ENCODE results near the gene SS18L1. TPM values are rescaled to one million over a fixed set of nuclear protein-coding genes. Genes with fewer than 3 reads are reported as not detected.
A peak's percentile ranks its signal among the peaks of the same experiment; 100 is the strongest.

SS18L1 gene
- total and polyA plus RNA-seq, 5 donors: 6.2 to 8.8 (median 8.1) TPM

- Histone ChIP-seq H3K27ac (ENCODE audit: low read length) (no peak overlapping the region), H3K27me3 (ENCODE audit: control insufficient read depth, insufficient read depth) (no peaks in the 10 kb centered on the region), H3K4me3 (ENCODE audit: low read length) (no peak overlapping the region), H3K9me3 (ENCODE audit: control insufficient read depth, low read length) (no peaks in the 10 kb centered on the region), H3K4me1 (ENCODE audit: control insufficient read depth, insufficient read depth, low read length) (no peaks in the 10 kb centered on the region)
- intact Hi-C loops (cut with DNase I): no loop called here
- WGBS: 36% methylated on average over 27 of the region's 27 CpGs
- ATAC-seq (no peak), DNase-seq (peak in 2 of 3 donors; percentile 48 to 60)
Measured at GRCh38 chr20:62208795-62209755, 65.5 kb downstream of the SS18L1 start.

- DNase-seq (peak in 2 of 3 donors; percentile 27 to 28), ATAC-seq (no peak)
- Histone ChIP-seq H3K4me3 (ENCODE audit: low read length) (no peak overlapping the region), H3K4me1 (ENCODE audit: control insufficient read depth, insufficient read depth, low read length) (no peaks in the 10 kb centered on the region), H3K9me3 (ENCODE audit: control insufficient read depth, low read length) (no peaks in the 10 kb centered on the region), H3K27me3 (ENCODE audit: control insufficient read depth, insufficient read depth) (no peaks in the 10 kb centered on the region), H3K27ac (ENCODE audit: low read length) (no peak overlapping the region)
- WGBS: 56% methylated on average over 17 of the region's 17 CpGs
- intact Hi-C loops (cut with DNase I): no loop called here
Measured at GRCh38 chr20:62209850-62210495, 66.4 kb downstream of the SS18L1 start.

- no peaks in the 10 kb centered on the region for H3K4me1 ChIP-seq (ENCODE audit: control insufficient read depth, insufficient read depth, low read length)
- H3K27ac ChIP-seq (ENCODE audit: low read length): no peak overlapping the region
- 53% methylated on average over 21 of the region's 21 CpGs for WGBS
- ATAC-seq (no peak), DNase-seq (peak in 2 of 3 donors; percentile 35 to 49)
- H3K9me3 ChIP-seq (ENCODE audit: control insufficient read depth, low read length): no peaks in the 10 kb centered on the region
- intact Hi-C loops (cut with DNase I): no loop called here
- H3K4me3 ChIP-seq (ENCODE audit: low read length): no peak overlapping the region
- no peaks in the 10 kb centered on the region for H3K27me3 ChIP-seq (ENCODE audit: control insufficient read depth, insufficient read depth)
Measured at GRCh38 chr20:62210496-62210855, 66.9 kb downstream of the SS18L1 start.

GRCh38 chr20:62211216-62211615 lies 67.6 kb downstream of the SS18L1 start:
- intact Hi-C loops (cut with DNase I): no loop called here
- Histone ChIP-seq H3K27me3 (ENCODE audit: control insufficient read depth, insufficient read depth) (no peaks in the 10 kb centered on the region), H3K4me3 (ENCODE audit: low read length) (no peak overlapping the region), H3K27ac (ENCODE audit: low read length) (no peak overlapping the region), H3K9me3 (ENCODE audit: control insufficient read depth, low read length) (no peaks in the 10 kb centered on the region), H3K4me1 (ENCODE audit: control insufficient read depth, insufficient read depth, low read length) (no peaks in the 10 kb centered on the region)
- 83% methylated on average over 8 of the region's 8 CpGs for WGBS
- ATAC-seq (no peak), DNase-seq (peak in 1 of 3 donors; percentile 16)

GRCh38 chr20:62211769-62212288 lies 68.3 kb downstream of the SS18L1 start:
- H3K4me3 ChIP-seq (ENCODE audit: low read length): no peak overlapping the region
- H3K9me3 ChIP-seq (ENCODE audit: control insufficient read depth, low read length): no peaks in the 10 kb centered on the region
- no peaks in the 10 kb centered on the region for H3K4me1 ChIP-seq (ENCODE audit: control insufficient read depth, insufficient read depth, low read length)
- ATAC-seq (no peak), DNase-seq (peak in 1 of 3 donors; percentile 7)
- 67% methylated on average over 9 of the region's 9 CpGs for WGBS
- intact Hi-C loops (cut with DNase I): no loop called here
- no peak overlapping the region for H3K27ac ChIP-seq (ENCODE audit: low read length)
- H3K27me3 ChIP-seq (ENCODE audit: control insufficient read depth, insufficient read depth): no peaks in the 10 kb centered on the region

- Histone ChIP-seq H3K27me3 (ENCODE audit: control insufficient read depth, insufficient read depth) (no peaks in the 10 kb centered on the region), H3K27ac (ENCODE audit: low read length) (no peak overlapping the region), H3K4me3 (ENCODE audit: low read length) (no peak overlapping the region), H3K9me3 (ENCODE audit: control insufficient read depth, low read length) (no peaks in the 10 kb centered on the region), H3K4me1 (ENCODE audit: control insufficient read depth, insufficient read depth, low read length) (no peaks in the 10 kb centered on the region)
- intact Hi-C loops (cut with DNase I): no loop called here
- ATAC-seq: no peak
- WGBS: 39% methylated on average over 10 of the region's 10 CpGs
- DNase-seq: peak in 1 of 3 donors; percentile 14
Measured at GRCh38 chr20:62212299-62212698, 68.7 kb downstream of the SS18L1 start.

- Histone ChIP-seq H3K4me3 (ENCODE audit: low read length) (no peak overlapping the region), H3K9me3 (ENCODE audit: control insufficient read depth, low read length) (no peaks in the 10 kb centered on the region), H3K27ac (ENCODE audit: low read length) (no peak overlapping the region), H3K4me1 (ENCODE audit: control insufficient read depth, insufficient read depth, low read length) (no peaks in the 10 kb centered on the region), H3K27me3 (ENCODE audit: control insufficient read depth, insufficient read depth) (no peaks in the 10 kb centered on the region)
- DNase-seq (peak in 2 of 3 donors; percentile 13 to 38), ATAC-seq (no peak)
- intact Hi-C loops (cut with DNase I): no loop called here
- WGBS: 62% methylated on average over 12 of the region's 12 CpGs
Measured at GRCh38 chr20:62214067-62214466, 70.5 kb downstream of the SS18L1 start.

- no peaks in the 10 kb centered on the region for H3K4me1 ChIP-seq (ENCODE audit: control insufficient read depth, insufficient read depth, low read length)
- no peak overlapping the region for H3K27ac ChIP-seq (ENCODE audit: low read length)
- 80% methylated on average over 29 of the region's 29 CpGs for WGBS
- intact Hi-C loops (cut with DNase I): no loop called here
- no peaks in the 10 kb centered on the region for H3K9me3 ChIP-seq (ENCODE audit: control insufficient read depth, low read length)
- DNase-seq (peak in 2 of 3 donors; percentile 40 to 55), ATAC-seq (no peak)
- H3K4me3 ChIP-seq (ENCODE audit: low read length): no peak overlapping the region
- H3K27me3 ChIP-seq (ENCODE audit: control insufficient read depth, insufficient read depth): no peaks in the 10 kb centered on the region
Measured at GRCh38 chr20:62215020-62215990, 71.7 kb downstream of the SS18L1 start.

GRCh38 chr20:62215991-62216635 lies 72.5 kb downstream of the SS18L1 start:
- intact Hi-C loops (cut with DNase I): no loop called here
- Histone ChIP-seq H3K27ac (ENCODE audit: low read length) (no peak overlapping the region), H3K4me1 (ENCODE audit: control insufficient read depth, insufficient read depth, low read length) (no peaks in the 10 kb centered on the region), H3K4me3 (ENCODE audit: low read length) (no peak overlapping the region), H3K27me3 (ENCODE audit: control insufficient read depth, insufficient read depth) (no peaks in the 10 kb centered on the region), H3K9me3 (ENCODE audit: control insufficient read depth, low read length) (no peaks in the 10 kb centered on the region)
- peak in 2 of 3 donors; percentile 33 to 49 for DNase-seq
- ATAC-seq: no peak
- 79% methylated on average over 40 of the region's 40 CpGs for WGBS

All from right cardiac atrium (tissue), 5 donors.